B cell (primary cell): ENCODE data around the gene DCUN1D2. TPM values are rescaled to one million over a fixed set of nuclear protein-coding genes. Genes with fewer than 3 reads are reported as not detected.
"Not testable (repeated sequence)": the region's sequence is repeated elsewhere in the genome, so short reads cannot be mapped to it uniquely, and the experiment has no call there.

Experiments used
- ATAC-seq: fragments of 200-7000 bp; cut with Tn5 transposase; one replicate; pipeline ENCODE4 v1.10.0; 2021; ENCODE audit warnings: low read depth, mild to moderate bottlenecking, moderate number of reproducible peaks, moderate library complexity
- CTCF ChIA-PET: fragments of 350-600 bp; sonication (Branson Sonifier 250); formaldehyde crosslinking; loops from one replicate; lab custom pipeline; 2021; ENCODE audit warnings: antibody characterized with exemption, inconsistent platforms; lab: Charles Lee
- POLR2A ChIA-PET: fragments of 350-600 bp; sonication (Branson Sonifier 250); formaldehyde crosslinking; loops from one replicate; lab custom pipeline; 2021; ENCODE audit warnings: antibody characterized with exemption; lab: Charles Lee
- DNase-seq: peaks from one replicate; pipeline ENCODE4 v3.0.0; 2013
- H2AFZ ChIP-seq: 2 replicates; pipeline ENCODE4 v1.6.1; 2012; ENCODE audit warnings: mild to moderate bottlenecking, low read depth, low read length; ENCODE audit not compliant: insufficient read depth, poor library complexity, severe bottlenecking
- H3K27ac ChIP-seq, 2 donors: 1 replicate in 1 of 2; 2 replicates in 1 of 2; pipeline ENCODE4 v1.5.1; 2012 to 2013; ENCODE audit warnings: low read length in 2 of 2, mild to moderate bottlenecking in 2 of 2, moderate library complexity in 1 of 2
- H3K27me3 ChIP-seq, 4 experiments: fragments of 200-600 bp in 1 of 4; sonication (generic) in 1 of 4; replicated peaks in 1 of 4; 1 replicate in 2 of 4; 2 replicates in 2 of 4; pipeline versions ENCODE4 v1.6.1 to v1.7.0; 2013 to 2016; ENCODE audit warnings: low read length in 3 of 4, mild to moderate bottlenecking in 2 of 4, mixed read lengths in 1 of 4, moderate library complexity in 1 of 4; ENCODE audit not compliant: insufficient read depth in 4 of 4, control insufficient read depth in 3 of 4; ENCODE audit errors: control extremely low read depth in 1 of 4
- H3K36me3 ChIP-seq, 2 experiments: replicated peaks in 1 of 2; 1 replicate in 1 of 2; 2 replicates in 1 of 2; pipeline versions ENCODE4 v1.6.1 to v1.7.1; 2013; ENCODE audit warnings: low read length in 1 of 2; ENCODE audit not compliant: insufficient read depth in 2 of 2, control insufficient read depth in 1 of 2; ENCODE audit errors: control extremely low read depth in 1 of 2, extremely low read depth in 1 of 2
- H3K4me1 ChIP-seq, 2 donors: fragments of 200-600 bp in 1 of 2; sonication (generic) in 1 of 2; 1 replicate in 1 of 2; 2 replicates in 1 of 2; pipeline versions ENCODE4 v1.5.1 to v1.6.1; 2013 to 2017; ENCODE audit warnings: low read length in 2 of 2; ENCODE audit not compliant: control insufficient read depth in 2 of 2, insufficient read depth in 2 of 2
- H3K4me2 ChIP-seq: replicated peaks from 2 replicates; pipeline ENCODE3; 2012; ENCODE audit warnings: mild to moderate bottlenecking, low read depth, low read length; ENCODE audit not compliant: poor library complexity, severe bottlenecking
- H3K4me3 ChIP-seq, 5 experiments: fragments of 200-600 bp in 1 of 5; sonication (generic) in 1 of 5; 1 replicate in 3 of 5; 2 replicates in 2 of 5; pipeline versions ENCODE4 v1.5.1 to v1.7.0; 2011 to 2016; ENCODE audit warnings: low read length in 4 of 5, mild to moderate bottlenecking in 4 of 5, low read depth in 2 of 5, control low read depth in 1 of 5, moderate library complexity in 1 of 5; ENCODE audit not compliant: insufficient read depth in 1 of 5; ENCODE audit errors: control extremely low read depth in 1 of 5, extremely low read depth in 1 of 5
- H3K79me2 ChIP-seq: fragments of 200-600 bp; sonication (generic); one replicate; pipeline ENCODE4 v1.6.0; 2016; ENCODE audit warnings: low read length; ENCODE audit not compliant: control insufficient read depth, insufficient read depth
- H3K9ac ChIP-seq: fragments of 200-600 bp; sonication (generic); 2 replicates; pipeline ENCODE4 v1.6.1; 2017; ENCODE audit warnings: mild to moderate bottlenecking, low read length, moderate library complexity
- H3K9me3 ChIP-seq, 3 donors: one replicate each; pipeline versions ENCODE4 v1.6.1 to v1.7.1; 2013; ENCODE audit warnings: low read length in 2 of 3; ENCODE audit not compliant: control insufficient read depth in 2 of 3, insufficient read depth in 1 of 3; ENCODE audit errors: control extremely low read depth in 1 of 3
- H4K20me1 ChIP-seq: 2 replicates; pipeline ENCODE4 v1.6.0; 2012; ENCODE audit warnings: mild to moderate bottlenecking, low read length; ENCODE audit not compliant: insufficient read depth, control insufficient read depth, poor library complexity, severe bottlenecking
- H3K27ac Mint-ChIP-seq: one replicate; pipeline ENCODE4 v1.8.0; 2021; ENCODE audit warnings: mixed read lengths
- H3K27me3 Mint-ChIP-seq: one replicate; pipeline ENCODE4 v1.8.0; 2021; ENCODE audit warnings: mixed read lengths
- H3K4me1 Mint-ChIP-seq: one replicate; pipeline ENCODE4 v1.8.0; 2021; ENCODE audit warnings: mixed read lengths
- H3K4me3 Mint-ChIP-seq: one replicate; pipeline ENCODE4 v1.8.0; 2021; ENCODE audit warnings: mixed read lengths
- H3K9me3 Mint-ChIP-seq: one replicate; pipeline ENCODE4 v1.8.0; 2022; ENCODE audit warnings: mixed read lengths; ENCODE audit not compliant: insufficient read depth
- EZH2 ChIP-seq: IDR thresholded peaks from 2 replicates; pipeline ENCODE4 v1.6.1; 2012; ENCODE audit warnings: borderline replicate concordance, low read depth, mild to moderate bottlenecking, moderate library complexity, low read length; ENCODE audit not compliant: insufficient read depth, poor library complexity, severe bottlenecking
- WGBS: methylation state at CpG from one replicate; pipeline ENCODE4 v1.1.5; 2013; ENCODE audit warnings: missing lambda C conversion rate; ENCODE audit not compliant: insufficient coverage; 5-methylcytosine and 5-hydroxymethylcytosine counted together
- intact Hi-C: fragments of 100-400 bp; cut with micrococcal nuclease; formaldehyde crosslinking; loops from one replicate; pipeline ENCODE4 v1.10.0; 2022
- polyA plus RNA-seq: library from polyadenylated mRNA; depleted of rRNA; stranded (reverse); fragments of >200 nt; gene quantifications from 2 replicates; pipeline ENCODE4 v1.2.3, GENCODE V29; 2012
- total RNA-seq, 2 donors: library from RNA; stranded (reverse); fragments of 120-200 nt in 1 of 2; gene quantifications; 1 replicate in 1 of 2; 2 replicates in 1 of 2; pipeline versions ENCODE4 v1.2.3 to v1.2.4, GENCODE V29; 2013 to 2022
- TF ChIP-seq, protein P1 (sequence below): fragments of 200-600 bp; IDR thresholded peaks from one replicate; pipeline ENCODE4 v1.8.0; 2022; ENCODE audit warnings: antibody characterized with exemption, mild to moderate bottlenecking

The DCUN1D2 gene
- total and polyA plus RNA-seq, 2 donors (not counting 1 experiment from before 2014, with no cell fraction given), result 15.3 to 41.3 TPM

DNA sequence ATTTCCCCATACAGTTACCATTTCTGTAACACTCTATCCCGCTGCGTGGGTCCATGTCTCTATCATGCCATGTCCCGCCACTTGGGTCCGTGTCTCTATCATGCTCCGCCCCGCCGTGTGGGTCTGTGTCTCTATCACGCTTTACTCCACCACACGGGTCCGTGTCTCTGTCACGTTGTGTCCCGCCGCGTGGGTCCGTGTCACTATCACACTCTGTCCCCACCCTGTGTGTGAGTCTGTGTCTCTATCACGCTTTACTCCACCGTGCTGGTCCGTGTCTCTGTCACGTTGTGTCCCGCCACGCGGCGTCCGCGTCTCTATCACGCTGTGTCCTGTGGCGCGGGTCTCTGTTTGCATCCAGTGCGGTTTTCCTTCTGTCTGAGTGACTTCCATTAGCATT is 48.9 kb downstream of the DCUN1D2 start:
- no peak for DNase-seq
- Mint-ChIP-seq H3K4me3 (no peak overlapping the region), H3K9me3 (no peaks in the 10 kb centered on the region), H3K27me3 (no peaks in the 10 kb centered on the region), H3K27ac (no peak overlapping the region), H3K4me1 (peaks cover 23% of the 10 kb centered on the region)
- POLR2A ChIA-PET, result no interaction called here
- H3K79me2 ChIP-seq, result no peaks in the 10 kb centered on the region
- no peak overlapping the region for H2AFZ ChIP-seq
- CTCF ChIA-PET, result no interaction called here
- TF ChIP-seq, protein P1, sequence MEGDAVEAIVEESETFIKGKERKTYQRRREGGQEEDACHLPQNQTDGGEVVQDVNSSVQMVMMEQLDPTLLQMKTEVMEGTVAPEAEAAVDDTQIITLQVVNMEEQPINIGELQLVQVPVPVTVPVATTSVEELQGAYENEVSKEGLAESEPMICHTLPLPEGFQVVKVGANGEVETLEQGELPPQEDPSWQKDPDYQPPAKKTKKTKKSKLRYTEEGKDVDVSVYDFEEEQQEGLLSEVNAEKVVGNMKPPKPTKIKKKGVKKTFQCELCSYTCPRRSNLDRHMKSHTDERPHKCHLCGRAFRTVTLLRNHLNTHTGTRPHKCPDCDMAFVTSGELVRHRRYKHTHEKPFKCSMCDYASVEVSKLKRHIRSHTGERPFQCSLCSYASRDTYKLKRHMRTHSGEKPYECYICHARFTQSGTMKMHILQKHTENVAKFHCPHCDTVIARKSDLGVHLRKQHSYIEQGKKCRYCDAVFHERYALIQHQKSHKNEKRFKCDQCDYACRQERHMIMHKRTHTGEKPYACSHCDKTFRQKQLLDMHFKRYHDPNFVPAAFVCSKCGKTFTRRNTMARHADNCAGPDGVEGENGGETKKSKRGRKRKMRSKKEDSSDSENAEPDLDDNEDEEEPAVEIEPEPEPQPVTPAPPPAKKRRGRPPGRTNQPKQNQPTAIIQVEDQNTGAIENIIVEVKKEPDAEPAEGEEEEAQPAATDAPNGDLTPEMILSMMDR, result no peak
- TF ChIP-seq EZH2, result no peak
- no peaks in the 10 kb centered on the region for H4K20me1 ChIP-seq
- H3K9ac ChIP-seq, result no peak overlapping the region
- over 99% methylated on average over 26 of the region's 29 CpGs for WGBS
- intact Hi-C loops, result no loop called here
- peaks cover 0 to 3% (median 0%) of the 10 kb centered on the region in 4 experiments for H3K27me3 ChIP-seq
- peaks cover 0 to 3% (median 0%) of the 10 kb centered on the region in 3 donors for H3K9me3 ChIP-seq
- no peak overlapping the region for H3K4me2 ChIP-seq
- H3K36me3 ChIP-seq, result no peaks in the 10 kb centered on the region
- no peak overlapping the region for H3K4me3 ChIP-seq
- ATAC-seq, result no peak
- H3K4me1 ChIP-seq, result peaks cover 11 to 25% of the 10 kb centered on the region in 2 donors
- H3K27ac ChIP-seq, result no peak overlapping the region

DNA sequence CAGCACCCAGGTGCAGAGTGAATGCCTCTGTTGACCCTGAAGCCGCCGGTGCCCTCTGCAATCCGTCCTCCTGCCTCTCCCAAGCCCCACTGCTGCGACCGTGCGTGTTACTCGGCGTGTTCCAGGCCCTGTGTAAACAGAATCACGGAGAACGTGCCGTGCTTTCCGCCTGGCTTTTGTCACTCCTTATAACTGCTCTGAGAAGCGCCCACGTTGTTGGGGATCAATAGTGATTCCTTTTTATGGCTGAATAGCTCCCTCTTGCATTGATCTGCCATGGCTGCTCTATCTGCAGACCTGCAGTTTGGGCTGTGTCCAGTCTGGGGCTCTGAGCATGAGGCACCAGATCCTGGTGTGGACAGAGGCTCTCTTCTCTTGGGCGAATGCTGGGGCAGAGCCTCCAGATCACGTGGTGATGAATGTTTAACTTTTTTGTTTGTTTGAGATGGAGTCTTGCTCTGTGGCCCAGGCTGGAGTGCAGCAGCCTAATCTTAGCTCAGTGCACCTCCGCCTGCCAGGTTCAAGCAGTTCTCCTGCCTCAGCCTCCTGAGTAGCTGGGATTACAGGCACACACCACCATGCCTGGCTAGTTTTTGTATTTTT is 53.0 kb downstream of the DCUN1D2 start:
- no peak overlapping the region for H2AFZ ChIP-seq
- no peaks in the 10 kb centered on the region for H3K27me3 Mint-ChIP-seq
- intact Hi-C loops, result no loop called here
- H3K27ac ChIP-seq, result no peak overlapping the region
- no peaks in the 10 kb centered on the region for H3K79me2 ChIP-seq
- 97% methylated on average over 17 of the region's 17 CpGs for WGBS
- H4K20me1 ChIP-seq, result no peaks in the 10 kb centered on the region
- H3K9me3 ChIP-seq, result peaks cover 0 to 3% (median 0%) of the 10 kb centered on the region in 3 donors
- TF ChIP-seq, protein P1, result no peak
- CTCF ChIA-PET, result no interaction called here
- H3K4me1 ChIP-seq, result no peaks in the 10 kb centered on the region
- no peak overlapping the region for H3K4me3 Mint-ChIP-seq
- no peaks in the 10 kb centered on the region for H3K27me3 ChIP-seq
- no peak overlapping the region for H3K4me2 ChIP-seq
- H3K4me3 ChIP-seq, result no peak overlapping the region
- H3K27ac Mint-ChIP-seq, result no peak overlapping the region
- POLR2A ChIA-PET, result no interaction called here
- H3K9ac ChIP-seq, result no peak overlapping the region
- DNase-seq, result no peak
- no peaks in the 10 kb centered on the region for H3K9me3 Mint-ChIP-seq
- ATAC-seq, result no peak
- H3K36me3 ChIP-seq, result no peaks in the 10 kb centered on the region
- H3K4me1 Mint-ChIP-seq, result no peaks in the 10 kb centered on the region

DNA sequence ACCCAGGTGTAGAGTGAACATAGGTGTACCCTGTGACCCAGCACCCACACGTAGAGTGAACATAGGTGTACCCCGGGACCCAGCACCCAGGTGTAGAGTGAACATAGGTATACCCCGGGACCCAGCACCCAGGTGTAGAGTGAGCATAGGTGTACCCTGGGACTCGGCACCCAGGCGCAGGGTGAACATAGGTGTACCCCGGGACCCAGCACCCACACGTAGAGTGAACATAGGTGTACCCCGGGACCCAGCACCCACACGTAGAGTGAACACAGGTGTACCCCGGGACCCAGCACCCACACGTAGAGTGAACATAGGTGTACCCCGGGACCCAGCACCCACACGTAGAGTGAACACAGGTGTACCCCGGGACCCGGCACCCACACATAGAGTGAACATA is 53.6 kb downstream of the DCUN1D2 start:
- CTCF ChIA-PET, H3K9ac ChIP-seq, H3K4me1 Mint-ChIP-seq, H2AFZ ChIP-seq, H3K27me3 Mint-ChIP-seq, POLR2A ChIA-PET, ATAC-seq, H3K9me3 Mint-ChIP-seq, H3K9me3 ChIP-seq, H3K27me3 ChIP-seq, intact Hi-C loops, H3K27ac ChIP-seq, H3K4me1 ChIP-seq, H3K79me2 ChIP-seq, H3K36me3 ChIP-seq, H3K4me3 ChIP-seq, H3K27ac Mint-ChIP-seq, H3K4me3 Mint-ChIP-seq, DNase-seq, H3K4me2 ChIP-seq, H4K20me1 ChIP-seq: not testable (repeated sequence)
- WGBS, result 100% methylated on average over 3 of the region's 15 CpGs
